GM10266 (cell line): ENCODE measurements around the gene GNG13.

Source experiments
- DNase-seq: peaks from one replicate; pipeline ENCODE4 v3.0.0; 2012; ENCODE audit errors: extremely low spot score
- CTCF ChIP-seq: IDR thresholded peaks from 2 replicates; pipeline ENCODE4 v1.5.1; 2012; ENCODE audit warnings: mild to moderate bottlenecking, low read depth; ENCODE audit not compliant: control insufficient read depth, insufficient read depth; ENCODE audit errors: missing control alignments

GNG13 gene

GRCh38 chr16:799948-800833, at the start of gene GNG13:
GNG13 (minus strand) TSS chr16:800734; CDS start chr16:799077, 1,657 bp downstream.
- no peak for TF ChIP-seq CTCF
- DNase-seq, result no peak

- TF ChIP-seq CTCF, result no peak
- DNase-seq, result no peak
Observed at GRCh38 chr16:848510-849253, 48.1 kb upstream of the GNG13 start.

GRCh38 chr16:847681-848445, 47.3 kb upstream of the GNG13 start:
- TF ChIP-seq CTCF, result no peak
- DNase-seq, result no peak

GRCh38 chr16:847151-847550, 46.6 kb upstream of the GNG13 start:
- no peak for TF ChIP-seq CTCF
- DNase-seq, result no peak

GRCh38 chr16:845351-845745, 44.8 kb upstream of the GNG13 start:
- no peak for DNase-seq
- TF ChIP-seq CTCF, result no peak

GRCh38 chr16:844638-845350, 44.3 kb upstream of the GNG13 start:
- no peak for DNase-seq
- TF ChIP-seq CTCF, result no peak
